Measurements from ENCODE around the gene ATP2C2.

The ATP2C2 gene

GRCh38 chr16:84421938-84422220 lies 53.5 kb downstream of the ATP2C2 start:
- H3K9me3 Mint-ChIP-seq: peaks cover 5% of the 10 kb centered on the region
- peaks cover 42% of the 10 kb centered on the region for H3K27me3 Mint-ChIP-seq (ENCODE audit: low read depth)
- no peak overlapping the region for H3K27ac Mint-ChIP-seq
- H3K36me3 Mint-ChIP-seq (ENCODE audit: low read depth): no peaks in the 10 kb centered on the region
- H3K4me3 Mint-ChIP-seq: no peak overlapping the region
- no peak for TF ChIP-seq CTCF (IDR thresholded peaks at IDR 0.05; ENCODE audit: unreplicated experiment in 3 of 3)
- H3K4me1 Mint-ChIP-seq: no peaks in the 10 kb centered on the region

DNA sequence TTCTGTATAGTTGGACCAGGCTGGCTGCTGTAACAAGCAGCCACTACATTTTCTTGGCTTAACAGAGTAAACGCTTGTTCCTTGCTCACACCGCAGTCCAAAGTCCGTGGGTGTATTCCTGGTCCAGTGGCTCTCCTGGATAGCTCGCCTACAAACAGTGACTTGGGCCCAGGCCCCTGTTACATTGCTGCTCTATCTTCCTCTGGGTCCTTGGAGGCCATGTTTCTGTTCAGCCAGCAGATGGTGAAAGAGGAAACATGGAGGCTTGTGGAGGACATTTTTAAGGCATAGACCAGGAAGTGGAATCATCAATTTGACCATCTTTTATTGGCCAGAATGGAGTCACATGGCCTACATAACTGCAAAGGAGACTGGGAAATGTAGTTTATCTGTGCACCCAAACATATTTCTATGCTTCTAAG lies 55.1 kb downstream of the ATP2C2 start:
- H3K9me3 Mint-ChIP-seq: peaks cover 5% of the 10 kb centered on the region
- H3K27ac Mint-ChIP-seq: no peak overlapping the region
- no peak overlapping the region for H3K4me3 Mint-ChIP-seq
- H3K36me3 Mint-ChIP-seq (ENCODE audit: low read depth): no peaks in the 10 kb centered on the region
- H3K27me3 Mint-ChIP-seq (ENCODE audit: low read depth): peaks cover 29% of the 10 kb centered on the region
- no peak for TF ChIP-seq CTCF (IDR thresholded peaks at IDR 0.05; ENCODE audit: unreplicated experiment in 3 of 3)
- H3K4me1 Mint-ChIP-seq: no peaks in the 10 kb centered on the region

- Mint-ChIP-seq H3K4me1 (no peaks in the 10 kb centered on the region), H3K27me3 (ENCODE audit: low read depth) (peaks cover 34% of the 10 kb centered on the region), H3K9me3 (peaks cover 5% of the 10 kb centered on the region), H3K36me3 (ENCODE audit: low read depth) (no peaks in the 10 kb centered on the region), H3K4me3 (no peak overlapping the region), H3K27ac (no peak overlapping the region)
- no peak for TF ChIP-seq CTCF (IDR thresholded peaks at IDR 0.05; ENCODE audit: unreplicated experiment in 3 of 3)
Measured at GRCh38 chr16:84425696-84426095, 57.4 kb downstream of the ATP2C2 start.

- Mint-ChIP-seq H3K9me3 (peaks cover 5% of the 10 kb centered on the region), H3K27ac (no peak overlapping the region), H3K27me3 (ENCODE audit: low read depth) (peaks cover 40% of the 10 kb centered on the region), H3K36me3 (ENCODE audit: low read depth) (no peaks in the 10 kb centered on the region), H3K4me3 (no peak overlapping the region), H3K4me1 (no peaks in the 10 kb centered on the region)
- TF ChIP-seq CTCF (IDR thresholded peaks at IDR 0.05; ENCODE audit: unreplicated experiment in 3 of 3): no peak
Measured at GRCh38 chr16:84426804-84427203, 58.5 kb downstream of the ATP2C2 start.

DNA sequence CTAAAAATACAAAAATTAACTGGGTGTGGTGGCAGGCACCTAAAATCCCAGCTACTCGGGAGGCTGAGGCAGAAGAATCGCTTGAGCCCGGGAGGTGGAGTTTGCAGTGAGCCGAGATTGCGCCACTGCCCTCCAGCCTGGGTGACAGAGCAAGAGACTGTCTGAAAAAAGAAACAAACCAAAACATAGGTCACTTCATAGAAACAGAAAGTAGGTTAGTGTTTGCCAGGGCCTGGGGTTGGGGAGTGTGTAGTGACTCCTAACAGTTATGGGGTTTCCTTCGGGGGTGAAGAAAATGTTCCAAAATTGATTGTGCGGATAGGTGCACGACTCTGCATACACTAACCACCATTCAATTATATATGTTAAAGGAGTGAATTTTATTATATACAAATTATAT lies 59.2 kb downstream of the ATP2C2 start:
- Mint-ChIP-seq H3K9me3 (peaks cover 5% of the 10 kb centered on the region), H3K27ac (no peak overlapping the region), H3K4me3 (no peak overlapping the region)

More for the DNA sequence above, 59.2 kb downstream of the ATP2C2 start:
- no peak for TF ChIP-seq CTCF (IDR thresholded peaks at IDR 0.05; ENCODE audit: unreplicated experiment in 3 of 3)
- H3K36me3 Mint-ChIP-seq (ENCODE audit: low read depth): no peaks in the 10 kb centered on the region
- H3K4me1 Mint-ChIP-seq: no peaks in the 10 kb centered on the region
- H3K27me3 Mint-ChIP-seq (ENCODE audit: low read depth): peaks cover 40% of the 10 kb centered on the region
